ENCODE data around the gene ACTRT2.

The ACTRT2 gene

GRCh38 chr1:3071565-3072390, 50.5 kb downstream of the ACTRT2 start:
- DNase-seq = no peak
